DMS53 treated with DMSO at 0.1 percent for 48 hours (cell line): ENCODE measurements around the gene ERVFRD-1.
"Not testable (repeated sequence)": the region's sequence is repeated elsewhere in the genome, so short reads cannot be mapped to it uniquely, and the experiment has no call there.

ENCODE experiments used
- DNase-seq: peaks from one replicate; lab custom pipeline; 2025; ENCODE audit not compliant: unreplicated experiment; lab: John Stamatoyannopoulos, UW

ERVFRD-1 gene

DNA sequence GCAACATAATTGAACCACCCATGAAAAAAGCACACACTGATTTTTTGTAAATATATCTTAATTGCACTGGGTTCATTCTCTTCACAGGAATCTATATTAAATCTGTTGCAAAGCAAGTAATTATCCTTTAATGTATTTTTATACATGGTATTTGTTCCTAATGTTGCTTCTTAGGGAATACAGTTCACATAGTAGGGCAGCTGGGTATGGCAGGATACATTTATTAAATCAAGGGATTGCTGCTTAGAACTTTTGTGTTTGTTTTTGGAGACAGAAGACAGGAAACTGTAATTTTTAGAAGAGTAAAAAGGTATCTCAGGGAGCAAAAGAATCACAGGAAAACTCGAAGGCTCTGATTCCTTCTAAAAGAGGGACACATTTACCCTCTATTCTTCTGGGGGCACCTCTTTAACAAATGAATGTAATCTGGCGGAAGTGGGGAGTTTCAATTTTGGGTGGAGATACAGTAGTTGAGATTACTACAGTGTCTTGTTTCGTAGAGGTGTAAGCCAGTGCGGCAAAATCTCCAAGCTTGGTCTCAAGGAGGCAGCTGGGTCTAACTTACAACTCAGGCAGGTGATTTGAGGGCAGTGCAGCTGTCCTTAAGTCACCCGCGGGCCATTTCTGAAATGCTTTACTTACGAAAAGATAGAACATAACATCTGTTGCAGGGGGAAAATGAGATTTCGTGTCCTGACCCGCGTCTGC lies 18.7 kb downstream of the ERVFRD-1 start:
- DNase-seq = no peak

DNA sequence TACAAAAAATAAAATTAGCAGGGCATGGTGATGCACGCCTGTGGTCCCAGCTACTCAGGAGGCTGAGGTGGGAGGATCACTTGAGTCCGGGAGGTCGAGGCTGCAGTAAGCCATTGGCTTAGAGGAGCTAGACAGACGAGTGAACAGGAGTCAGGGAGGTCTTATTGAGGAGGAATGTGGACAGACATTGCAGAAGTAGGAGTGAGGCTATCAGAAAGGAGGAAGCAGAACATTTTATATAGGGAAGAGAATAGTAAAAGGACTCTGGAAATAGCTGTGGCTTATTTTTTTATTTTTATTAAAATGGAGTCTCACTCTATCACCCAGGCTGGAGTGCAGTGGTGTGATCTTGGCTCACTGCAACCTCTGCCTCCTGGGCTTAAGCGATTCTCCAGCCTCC lies 20.4 kb downstream of the ERVFRD-1 start:
- DNase-seq = not testable (repeated sequence)

DNA sequence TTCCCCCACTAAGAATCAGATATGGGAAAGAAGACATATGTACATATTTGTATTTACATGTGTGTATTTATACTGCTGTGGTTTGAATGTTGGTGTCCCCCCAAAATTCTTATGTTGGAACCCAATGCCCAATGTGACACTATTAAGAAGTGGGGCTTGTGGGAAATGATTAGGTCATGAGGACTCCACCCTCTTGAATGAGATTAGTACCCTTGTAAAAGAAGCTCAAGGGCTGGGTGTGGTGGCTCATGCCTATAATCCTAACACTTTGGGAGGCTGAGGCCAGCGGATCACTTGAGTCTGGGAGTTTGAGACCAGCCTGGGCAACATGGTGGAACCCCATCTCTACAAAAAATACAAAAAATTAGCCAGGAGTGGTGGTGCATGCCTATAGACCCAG lies 21.8 kb downstream of the ERVFRD-1 start:
- DNase-seq = no peak

DNA sequence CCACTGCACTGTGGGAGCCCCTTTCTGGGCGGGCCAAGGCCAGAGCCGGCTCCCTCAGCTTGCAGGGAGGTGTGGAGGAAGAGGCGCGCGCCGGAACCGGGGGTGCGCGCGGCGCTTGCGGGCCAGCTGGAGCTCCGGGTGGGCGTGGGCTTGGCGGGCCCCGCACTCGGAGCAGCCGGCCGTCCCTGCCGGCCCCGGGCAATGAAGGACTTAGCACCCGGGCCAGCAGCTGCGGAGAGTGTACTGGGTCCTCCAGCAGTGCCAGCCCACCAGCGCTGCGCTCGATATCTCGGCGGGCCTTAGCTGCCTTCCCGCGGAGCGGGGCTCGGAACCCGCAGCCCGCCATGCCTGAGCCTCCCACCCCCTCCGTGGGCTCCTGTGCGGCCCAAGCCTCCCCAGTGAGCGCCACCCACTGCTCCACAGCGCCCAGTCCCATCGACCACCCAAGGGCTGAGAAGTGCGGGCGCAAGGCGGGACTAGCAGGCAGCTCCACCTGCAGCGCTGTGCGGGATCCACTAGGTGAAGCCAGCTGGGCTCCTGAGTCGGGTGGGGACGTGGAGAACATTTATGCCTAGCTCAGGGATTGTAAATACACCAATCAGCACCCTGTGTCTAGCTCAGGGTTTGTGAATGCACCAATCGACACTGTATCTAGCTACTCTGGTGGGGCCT lies 24.2 kb downstream of the ERVFRD-1 start:
- DNase-seq = not testable (repeated sequence)

DNA sequence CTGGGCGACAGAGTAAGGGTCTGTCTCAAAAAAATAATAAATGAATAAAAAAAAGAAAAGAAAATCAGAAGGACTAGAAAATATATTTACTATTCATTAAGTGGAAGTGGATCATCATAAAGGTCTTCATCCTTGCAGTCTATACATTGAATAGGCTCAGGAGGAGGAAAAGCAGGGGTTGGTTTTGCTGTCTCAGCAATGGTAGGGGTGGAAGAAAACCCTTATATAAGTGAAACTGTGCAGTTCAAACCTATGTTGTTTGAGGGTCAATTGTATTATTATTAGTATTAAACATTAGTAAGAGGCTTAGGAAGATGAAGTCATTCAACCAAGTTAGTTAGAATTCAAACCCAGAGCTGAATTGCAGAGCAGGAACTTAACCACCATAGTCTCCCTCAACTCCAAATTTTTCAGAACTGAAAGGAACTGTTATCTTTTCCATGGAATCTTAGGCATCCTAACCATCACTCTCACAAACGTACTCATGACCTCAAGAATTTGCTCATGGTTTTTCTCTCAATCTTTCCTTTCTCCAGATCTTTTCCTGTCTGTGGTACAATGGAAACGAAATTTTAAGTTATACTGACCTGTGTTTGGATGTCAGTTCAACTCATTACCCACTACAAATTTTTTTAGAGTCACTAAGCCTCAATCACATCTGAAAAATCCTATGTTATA lies 25.6 kb downstream of the ERVFRD-1 start:
- DNase-seq = no peak

DNA sequence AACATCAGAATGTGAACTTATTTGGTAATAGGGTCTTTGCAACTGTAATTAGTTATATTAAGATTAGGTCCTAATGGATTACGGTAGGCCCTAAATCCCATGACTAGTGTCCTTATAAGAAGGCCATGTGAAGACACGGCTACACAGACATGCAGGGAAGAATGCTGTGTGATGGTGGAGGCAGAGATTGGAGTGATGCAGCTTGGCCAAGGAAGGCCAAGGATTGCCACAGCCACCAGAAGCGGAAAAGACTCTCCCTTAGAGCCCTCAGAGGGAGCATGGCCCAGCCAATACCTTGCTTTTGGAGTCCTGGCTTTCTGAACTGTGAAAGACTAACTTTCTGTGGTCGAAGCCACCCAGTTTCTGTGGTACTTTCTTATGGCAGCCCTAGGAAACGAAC lies 27.6 kb downstream of the ERVFRD-1 start:
- no peak for DNase-seq

DNA sequence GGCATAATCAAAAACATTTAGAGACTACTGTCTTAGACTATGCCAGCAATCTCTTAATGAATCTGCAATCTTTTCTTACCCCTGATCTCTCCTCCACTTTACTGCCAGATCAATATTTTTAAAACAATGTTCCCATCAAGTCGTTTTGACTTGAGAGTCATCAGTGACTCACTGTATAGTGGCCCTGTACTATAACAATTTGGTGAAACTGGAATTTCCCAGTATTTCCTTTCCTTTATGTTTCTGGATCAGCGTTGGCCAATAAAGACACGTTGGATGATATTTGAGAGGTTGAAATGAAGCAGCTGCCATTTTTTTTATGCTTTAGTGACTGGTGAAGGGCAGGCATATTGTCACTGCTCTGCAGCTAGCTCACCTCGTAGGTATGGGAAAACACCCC lies 28.0 kb downstream of the ERVFRD-1 start:
- DNase-seq = no peak

DNA sequence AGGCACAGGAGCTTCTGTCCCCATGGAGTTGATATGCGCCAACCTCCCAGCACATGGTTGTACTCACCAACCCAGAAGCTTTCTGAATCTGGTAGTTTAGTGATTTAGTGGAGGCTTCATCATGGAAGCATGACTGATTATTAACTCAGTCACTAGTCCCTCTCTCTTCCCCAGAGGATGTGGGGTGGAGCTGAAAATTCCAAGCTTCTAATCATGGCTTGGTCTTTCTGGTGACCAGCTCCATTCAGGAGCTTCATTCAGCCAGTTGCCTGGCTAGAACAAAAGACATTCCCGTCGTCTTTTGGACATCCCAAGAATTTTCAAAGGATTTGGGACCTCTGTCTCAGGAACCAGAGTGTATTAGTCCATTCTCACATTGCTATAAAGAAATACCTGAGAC lies 31.2 kb downstream of the ERVFRD-1 start:
- no peak for DNase-seq

DNA sequence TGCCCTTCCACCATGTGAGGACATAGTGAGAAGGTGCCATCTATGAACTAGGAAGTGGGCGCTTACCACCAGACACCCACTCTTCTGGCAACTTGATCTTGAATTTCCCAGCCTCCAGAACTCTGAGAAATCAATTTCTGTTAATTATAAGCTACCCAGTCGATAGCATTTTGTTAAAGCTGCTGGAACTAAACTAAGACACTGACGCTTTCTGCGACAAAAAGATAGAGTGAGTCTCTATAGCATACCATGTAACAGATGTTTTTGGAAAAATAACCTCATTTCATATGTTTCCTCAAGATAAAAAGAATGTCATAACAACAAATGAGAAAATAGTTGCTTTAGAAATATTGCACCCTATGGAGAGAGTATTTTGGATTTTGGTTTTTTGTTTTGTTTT lies 33.3 kb downstream of the ERVFRD-1 start:
- no peak for DNase-seq

DNA sequence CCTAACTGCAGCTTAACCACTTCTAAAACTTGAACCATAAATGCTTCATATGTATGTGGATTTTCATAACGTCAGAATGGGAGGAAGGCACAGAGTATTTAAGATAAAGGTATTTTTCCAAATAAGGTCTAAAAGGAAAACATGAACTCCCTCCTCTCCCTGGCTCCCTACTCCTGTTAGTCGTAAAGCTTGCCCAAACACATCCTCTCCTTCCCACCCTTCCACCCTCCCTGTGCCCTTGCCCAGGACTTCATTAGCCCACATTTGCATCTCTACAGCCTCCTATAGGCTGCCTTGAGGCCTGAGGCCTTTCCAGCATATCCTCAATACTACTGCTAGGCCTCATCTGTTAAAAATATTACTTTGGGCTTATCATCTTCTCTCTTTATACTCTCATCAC lies 35.0 kb downstream of the ERVFRD-1 start:
- no peak for DNase-seq

DNA sequence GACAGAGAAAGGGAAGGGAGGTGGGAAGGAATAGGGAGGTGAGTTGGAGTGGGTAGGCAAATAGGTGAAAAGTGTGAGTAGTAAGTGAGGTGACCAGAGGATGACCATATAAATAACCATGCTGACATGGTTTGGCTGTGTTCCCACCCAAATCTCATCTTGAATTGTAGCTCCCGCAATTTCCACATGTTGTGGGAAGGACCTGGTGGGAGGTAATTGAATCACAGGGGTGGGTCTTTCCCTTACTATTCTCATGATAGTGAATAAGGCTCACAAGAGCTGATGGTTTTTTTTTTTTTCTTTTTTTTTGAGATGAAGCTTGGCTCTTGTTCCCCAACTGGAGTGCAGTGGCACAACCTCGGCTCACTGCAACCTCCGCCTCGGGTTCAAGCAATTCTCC lies 39.4 kb downstream of the ERVFRD-1 start:
- no peak for DNase-seq

DNA sequence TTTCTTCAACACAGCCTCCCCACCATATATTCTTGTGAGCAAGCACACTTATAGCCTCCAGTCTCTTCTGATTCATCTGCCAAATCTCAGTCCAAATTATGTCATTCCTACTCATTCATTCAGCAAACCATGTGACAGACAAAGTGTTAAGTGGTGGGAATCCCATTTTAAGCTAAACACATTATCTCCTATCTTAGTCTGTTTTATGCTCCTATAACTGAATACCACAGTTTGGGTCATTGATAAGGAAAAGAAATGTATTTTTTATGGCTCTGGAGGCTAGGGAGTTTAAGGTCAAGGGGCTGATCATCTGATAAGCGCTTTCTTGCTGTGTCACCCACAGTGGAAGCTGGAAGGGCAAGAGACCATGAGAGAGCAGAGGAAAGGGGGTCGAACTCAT lies 41.8 kb downstream of the ERVFRD-1 start:
- no peak for DNase-seq

DNA sequence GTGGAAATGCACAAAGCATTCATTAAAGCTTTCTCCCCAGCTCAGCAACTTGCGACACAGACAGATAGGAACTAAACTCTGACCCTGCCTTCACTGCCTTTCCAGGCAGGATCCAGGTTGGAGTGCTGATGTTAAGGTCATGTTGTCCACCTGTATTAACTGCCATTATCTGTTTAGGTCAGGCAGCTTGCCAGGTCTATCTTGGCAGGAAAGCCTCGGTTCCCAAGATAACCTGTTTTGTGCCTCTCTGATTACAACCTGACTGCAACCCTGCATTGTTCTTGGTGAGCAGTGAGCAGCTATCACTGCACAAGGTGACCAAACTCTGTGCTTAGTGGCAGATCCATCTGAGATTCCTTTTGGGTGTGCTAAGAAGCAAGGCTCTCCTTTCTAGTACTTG lies 44.2 kb downstream of the ERVFRD-1 start:
- no peak for DNase-seq

DNA sequence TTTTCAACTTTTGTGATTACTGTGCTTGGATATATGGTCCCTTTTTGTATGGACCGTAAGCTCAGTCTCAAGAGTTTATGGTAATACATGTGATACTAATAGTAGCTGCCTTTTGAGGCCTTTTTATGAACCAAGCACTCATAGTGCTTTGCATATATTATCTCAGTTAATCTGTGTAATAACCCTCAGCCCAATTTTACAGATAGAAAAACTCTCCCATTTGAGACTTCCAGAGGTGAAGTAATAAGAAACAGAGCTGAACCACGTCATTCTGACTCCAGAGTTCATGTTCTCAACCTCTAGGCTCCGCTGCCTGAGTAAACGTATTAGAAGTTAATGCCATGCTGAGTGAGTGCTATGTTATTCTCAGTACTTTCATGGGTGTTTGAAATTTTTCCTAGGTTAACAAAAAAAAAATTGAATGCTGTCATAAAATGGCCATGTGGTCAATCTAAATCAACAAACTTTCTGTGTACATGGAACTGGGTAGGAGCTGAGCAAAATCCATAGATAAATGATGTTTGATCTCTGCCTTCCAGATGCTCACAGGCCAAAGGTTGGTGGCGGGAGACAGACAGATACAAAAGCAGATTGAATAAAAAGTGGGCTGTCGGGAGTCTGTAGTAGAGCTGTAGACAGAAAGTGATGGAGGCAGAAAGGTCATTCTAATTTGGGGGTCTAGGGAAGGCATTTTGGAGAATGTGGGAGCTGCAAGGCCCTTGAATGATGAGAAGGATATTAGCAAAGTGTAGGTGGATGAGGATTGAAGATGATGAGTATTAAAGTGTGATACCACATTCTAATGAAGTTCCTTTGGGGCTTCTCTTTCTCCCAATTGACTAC lies 44.8 kb downstream of the ERVFRD-1 start:
- no peak for DNase-seq

DNA sequence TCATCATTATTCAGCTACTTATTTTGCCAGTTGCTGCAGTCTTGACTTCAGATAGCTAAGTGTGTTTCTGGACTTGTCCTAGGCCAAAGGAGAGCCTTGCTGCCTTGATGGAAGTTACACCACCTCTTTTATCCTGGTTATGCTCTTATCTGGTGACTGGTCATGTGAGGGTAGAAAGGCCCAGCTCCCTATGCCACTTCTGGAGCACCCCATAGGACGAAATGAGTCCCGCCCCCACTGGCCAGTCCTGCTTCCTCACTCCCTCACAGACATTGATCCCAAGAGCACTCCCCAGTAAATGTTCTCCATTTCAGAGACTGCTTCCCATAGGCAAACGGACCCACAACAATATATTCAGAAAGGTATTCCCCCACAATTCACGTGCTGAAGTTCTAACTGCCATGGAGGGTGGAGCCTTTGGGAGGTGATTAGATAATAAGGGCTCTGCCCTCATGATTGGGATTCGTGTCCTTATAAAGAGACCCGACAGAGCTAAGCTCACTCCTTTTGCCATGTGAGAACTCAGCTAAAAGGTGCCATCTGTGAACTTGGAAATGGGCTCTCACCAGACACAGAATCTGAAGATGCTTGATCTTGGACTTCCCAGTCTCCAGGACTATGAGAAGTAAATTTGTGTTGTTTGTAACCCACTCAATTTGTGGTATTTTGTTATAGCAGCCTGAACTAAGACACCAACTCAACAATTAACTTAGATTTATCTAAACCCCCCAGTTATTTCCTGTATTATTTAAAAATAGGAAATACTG lies 45.9 kb downstream of the ERVFRD-1 start:
- no peak for DNase-seq

DNA sequence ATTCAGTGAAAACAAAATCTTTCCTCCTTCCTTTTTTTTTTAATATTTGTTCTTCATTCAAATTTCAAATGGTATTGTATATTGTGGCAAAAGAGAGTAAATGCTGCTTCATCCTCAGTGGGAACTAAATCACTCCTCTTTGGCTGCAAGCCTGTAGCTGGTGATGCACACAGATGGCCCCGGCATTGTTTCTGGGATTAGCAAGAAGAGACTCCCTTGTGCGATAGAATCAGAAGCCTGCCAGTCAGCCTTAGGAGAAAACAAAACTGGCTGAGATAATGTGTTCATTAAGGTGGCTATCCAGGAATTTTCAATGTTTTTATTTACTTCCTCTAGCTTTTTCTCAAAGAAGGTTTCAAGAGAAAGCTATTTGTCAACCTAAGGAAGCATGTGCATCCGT lies 46.7 kb downstream of the ERVFRD-1 start:
- DNase-seq = no peak

DNA sequence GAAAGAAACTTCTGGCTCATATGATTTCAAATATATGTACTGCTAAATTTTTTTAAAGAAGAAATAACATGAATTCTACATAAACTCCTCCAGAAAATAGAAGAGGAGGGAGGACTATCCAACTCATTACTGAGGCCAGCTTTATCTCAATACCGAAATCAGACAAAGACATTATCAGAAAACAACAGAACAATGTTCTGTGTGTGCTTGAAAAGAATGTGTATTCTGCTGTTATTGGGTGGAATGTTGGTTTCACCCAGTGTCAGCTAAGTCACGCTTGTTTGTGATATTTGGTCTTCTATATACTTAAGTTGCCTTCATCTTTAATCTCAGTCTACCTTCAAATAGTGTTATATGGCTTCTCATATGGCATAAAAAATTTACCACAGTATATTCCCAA lies 48.8 kb downstream of the ERVFRD-1 start:
- no peak for DNase-seq

DNA sequence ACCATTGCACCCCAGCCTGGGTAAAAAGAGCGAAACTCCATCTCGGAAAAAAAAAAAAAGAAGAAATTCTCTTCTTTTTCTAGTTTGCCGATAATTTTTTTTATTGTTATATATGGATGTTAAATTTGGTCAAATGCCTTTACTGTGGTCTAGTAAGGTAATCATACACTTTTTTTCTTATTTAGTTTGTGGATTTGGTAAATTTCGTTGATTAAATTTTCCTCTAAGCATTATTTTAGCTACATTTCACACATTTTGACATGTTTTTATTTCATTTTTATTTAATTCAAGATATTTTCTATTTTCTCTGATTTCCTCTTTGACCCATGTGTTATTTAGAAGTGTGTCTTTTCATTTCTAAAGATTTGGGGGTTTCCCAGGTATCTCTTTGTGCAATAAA lies 49.4 kb downstream of the ERVFRD-1 start:
- no peak for DNase-seq

DNA sequence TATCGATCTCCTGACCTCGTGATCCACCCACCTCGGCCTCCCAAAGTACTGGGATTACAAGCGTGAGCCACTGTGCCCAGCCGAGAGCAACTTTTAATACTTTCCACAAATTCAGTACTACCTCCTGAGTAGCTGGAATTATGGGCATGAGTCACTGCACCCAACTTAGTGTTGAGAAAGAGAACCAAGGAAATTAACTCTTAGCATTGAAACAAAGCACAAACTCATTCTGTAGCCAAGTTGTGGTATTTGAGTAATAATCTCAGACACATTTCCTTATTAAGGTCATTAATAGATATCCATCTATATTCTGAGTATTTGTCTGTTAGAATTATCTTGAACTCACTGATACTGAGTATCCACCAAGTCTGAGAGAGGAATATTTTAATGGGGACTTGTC lies 53.1 kb downstream of the ERVFRD-1 start:
- DNase-seq = no peak

DNA sequence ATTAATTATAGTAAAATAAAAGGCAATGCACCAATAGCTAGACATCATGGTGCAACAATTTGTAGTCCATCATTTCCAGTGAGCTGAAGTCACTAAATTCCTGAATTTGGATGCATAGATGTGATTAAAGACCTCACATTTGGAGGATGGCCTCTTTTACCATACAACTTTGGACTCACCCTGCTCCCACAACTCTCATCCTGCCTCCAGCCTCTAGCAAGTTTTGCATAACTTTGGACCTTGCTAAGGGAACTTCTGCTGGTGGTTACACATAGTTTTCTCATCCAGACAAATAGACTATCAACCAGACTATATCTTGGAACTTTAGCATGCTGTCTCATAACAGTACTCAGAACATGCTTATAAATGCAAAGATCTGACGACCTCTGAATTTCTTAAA lies 54.7 kb downstream of the ERVFRD-1 start:
- no peak for DNase-seq

DNA sequence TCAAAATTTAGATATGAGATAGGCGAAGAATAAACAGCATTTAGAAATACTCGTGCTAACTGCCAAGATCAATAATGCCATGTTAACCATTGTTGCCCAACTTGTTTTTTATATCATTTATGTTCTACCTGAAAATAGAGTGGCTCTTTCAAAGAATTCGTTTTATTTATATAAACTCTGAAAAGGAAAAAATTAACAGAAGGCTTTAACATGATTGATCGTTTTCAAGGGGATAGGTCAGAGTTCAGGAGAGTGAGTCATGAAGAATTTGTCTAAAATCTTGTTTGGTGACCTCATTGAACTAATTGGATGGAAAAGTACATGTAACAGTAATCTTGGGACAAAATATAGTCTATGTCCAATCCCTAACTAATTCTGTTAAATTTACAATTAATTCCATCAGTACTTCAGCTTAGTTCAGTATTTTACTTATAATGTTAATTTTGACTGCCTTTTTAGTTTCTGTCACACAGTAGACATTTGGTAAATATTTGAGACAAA lies 56.3 kb downstream of the ERVFRD-1 start:
- no peak for DNase-seq
